ENCODE results near the gene TRIM21.
"Not testable (repeated sequence)": the region's sequence is repeated elsewhere in the genome, so short reads cannot be mapped to it uniquely, and the experiment has no call there.

TRIM21 gene

GRCh38 chr11:4393209-4393857 is at the start of gene TRIM21:
Gene TRIM21 (minus strand): TSS chr11:4393702. CDS start chr11:4390409, 3,293 bp downstream.
- in situ Hi-C loops (cut with MboI; ENCODE audit: low sequenced_read_pairs): no loop called here

GRCh38 chr11:4441515-4441914 is 48.0 kb upstream of the TRIM21 start:
- in situ Hi-C loops (cut with MboI; ENCODE audit: low sequenced_read_pairs): no loop called here

DNA sequence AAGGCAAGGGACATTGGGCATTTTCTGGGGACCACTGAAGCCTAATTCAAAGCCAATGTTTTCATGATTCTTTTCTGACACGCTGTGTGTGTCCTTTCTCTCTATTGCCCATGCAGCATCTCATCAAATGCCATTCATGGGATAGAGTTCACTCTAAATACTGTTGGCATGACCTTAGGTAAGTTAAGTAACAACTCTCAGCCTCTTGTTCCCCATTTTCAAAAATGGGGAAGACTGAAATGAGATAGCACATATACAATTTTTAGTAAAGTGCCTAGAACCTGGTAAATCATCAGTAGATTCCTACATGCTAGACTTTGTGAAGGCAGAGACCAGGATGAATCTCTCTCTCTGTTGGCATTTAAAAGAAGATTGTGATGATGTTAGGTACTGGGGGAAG is 42.9 kb upstream of the TRIM21 start:
- in situ Hi-C loops (cut with MboI; ENCODE audit: low sequenced_read_pairs): no loop called here

DNA sequence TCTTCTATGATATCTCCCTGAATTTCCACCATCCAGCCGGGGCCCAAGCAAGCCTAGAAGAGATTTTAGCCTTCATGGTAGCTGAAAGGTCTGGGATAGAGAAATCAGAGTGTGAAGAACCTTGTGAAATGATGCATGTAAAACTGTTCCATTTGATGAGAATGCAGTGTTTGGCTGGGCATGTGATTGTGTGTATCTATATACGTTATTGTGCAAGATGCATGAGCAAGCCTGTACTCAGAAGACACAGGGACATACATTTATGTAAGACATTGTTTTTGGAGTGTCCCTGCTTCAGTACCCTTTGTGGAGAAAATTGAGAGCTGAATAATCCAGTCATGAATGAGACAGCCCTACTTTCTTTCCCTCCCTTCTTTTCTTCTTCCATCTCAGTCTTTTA is 40.4 kb upstream of the TRIM21 start:
- in situ Hi-C loops (cut with MboI; ENCODE audit: low sequenced_read_pairs): no loop called here

DNA sequence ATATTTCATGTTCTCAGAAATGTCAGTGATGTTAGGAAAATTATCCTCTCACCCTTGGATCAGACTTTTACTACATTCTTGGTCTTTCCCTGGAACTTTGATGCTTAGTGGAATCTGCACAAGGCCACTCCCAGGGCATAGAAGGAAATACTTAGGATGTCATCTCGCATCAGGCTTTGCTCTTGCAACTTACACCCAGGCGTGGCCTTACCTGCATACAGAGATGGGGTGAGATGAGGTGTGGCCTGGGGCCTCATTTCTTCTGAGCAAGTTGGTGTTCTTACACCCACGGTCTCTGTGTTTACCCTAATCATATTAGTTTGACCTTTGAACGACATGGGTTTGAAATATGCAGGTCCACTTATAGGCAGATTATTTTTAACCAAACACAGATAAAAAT is 36.5 kb upstream of the TRIM21 start:
- in situ Hi-C loops (cut with MboI; ENCODE audit: low sequenced_read_pairs): no loop called here

DNA sequence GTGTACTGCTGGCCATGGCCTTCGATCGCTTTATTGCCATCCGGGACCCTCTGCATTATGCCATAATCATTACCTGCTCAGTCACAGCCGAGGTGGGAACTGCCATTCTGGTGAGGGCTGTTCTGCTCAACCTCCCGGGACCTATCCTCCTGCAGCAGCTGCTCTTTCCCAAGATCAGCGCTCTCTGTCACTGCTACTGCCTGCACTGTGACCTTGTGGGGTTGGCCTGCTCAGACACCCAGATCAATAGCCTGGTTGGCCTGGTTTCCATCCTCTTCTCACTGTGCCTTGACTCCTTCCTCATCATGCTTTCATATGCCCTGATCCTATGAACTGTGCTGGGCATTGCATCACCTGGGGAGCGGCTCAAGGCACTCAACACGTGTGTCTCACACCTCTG is 24.9 kb upstream of the TRIM21 start:
- in situ Hi-C loops (cut with MboI; ENCODE audit: low sequenced_read_pairs): no loop called here

DNA sequence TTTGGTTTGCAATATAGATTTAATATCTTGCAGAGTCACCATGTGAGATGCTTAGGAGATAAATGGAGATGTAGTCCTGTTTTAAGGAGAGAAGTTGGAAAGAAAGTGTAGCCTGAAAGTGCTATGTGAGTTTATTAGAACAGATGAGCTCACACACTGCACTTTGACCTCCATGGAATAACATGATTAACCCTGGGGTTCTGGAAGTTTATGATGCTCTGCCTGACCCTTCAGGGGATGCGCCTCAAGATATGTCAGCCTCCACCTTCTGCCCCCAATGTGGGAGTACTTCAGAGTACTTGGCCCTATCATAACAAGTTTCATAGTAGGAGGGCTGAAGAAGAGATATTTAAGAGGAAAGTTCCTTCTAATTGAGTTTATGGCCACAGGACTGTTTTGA is 23.3 kb upstream of the TRIM21 start:
- in situ Hi-C loops (cut with MboI; ENCODE audit: low sequenced_read_pairs): no loop called here

DNA sequence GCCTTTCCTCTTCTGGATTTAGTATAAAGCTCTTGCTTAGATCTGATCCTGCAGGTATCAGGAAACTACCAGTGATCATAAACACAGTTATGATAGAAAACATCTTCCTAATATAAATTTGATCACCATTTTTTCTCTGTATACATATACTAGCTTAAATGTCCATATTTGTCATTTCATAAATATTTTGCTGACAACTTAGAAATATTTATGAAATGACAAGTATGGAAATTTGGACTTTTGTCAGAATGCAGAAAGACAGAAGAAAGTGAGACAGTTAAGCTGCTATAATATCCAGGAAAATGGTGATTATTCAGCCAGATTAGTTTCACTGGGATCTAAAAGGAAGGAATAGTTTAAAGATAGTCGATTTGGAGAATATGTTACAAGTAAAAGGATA is 22.8 kb upstream of the TRIM21 start:
- in situ Hi-C loops (cut with MboI; ENCODE audit: low sequenced_read_pairs): no loop called here

GRCh38 chr11:4406206-4406605 is 12.7 kb upstream of the TRIM21 start:
- in situ Hi-C loops (cut with MboI; ENCODE audit: low sequenced_read_pairs): not testable (repeated sequence)

GRCh38 chr11:4393858-4394223 is 339 bp upstream of the TRIM21 start:
- in situ Hi-C loops (cut with MboI; ENCODE audit: low sequenced_read_pairs): no loop called here

DNA sequence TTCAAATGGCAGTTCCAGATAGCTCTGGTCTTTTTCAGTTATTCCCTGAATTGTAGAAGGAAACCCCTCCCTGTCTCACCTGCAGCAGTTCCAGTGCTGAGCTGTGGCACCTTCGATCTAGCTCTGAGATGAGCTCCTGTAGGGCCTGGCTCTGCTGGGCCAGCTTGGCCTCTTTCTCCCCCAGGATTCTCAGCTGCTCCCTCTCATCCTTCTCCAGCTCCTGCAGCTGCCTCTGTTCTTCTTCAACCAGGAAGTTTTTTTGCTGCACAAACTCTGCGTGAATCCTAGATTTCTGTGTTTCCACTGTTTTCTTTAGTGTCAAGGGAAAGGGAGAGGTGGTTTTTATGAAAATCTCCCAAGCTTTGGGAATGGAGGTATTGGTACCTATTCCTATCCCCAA is 5.3 kb downstream of the TRIM21 start:
- in situ Hi-C loops (cut with MboI; ENCODE audit: low sequenced_read_pairs): no loop called here

DNA sequence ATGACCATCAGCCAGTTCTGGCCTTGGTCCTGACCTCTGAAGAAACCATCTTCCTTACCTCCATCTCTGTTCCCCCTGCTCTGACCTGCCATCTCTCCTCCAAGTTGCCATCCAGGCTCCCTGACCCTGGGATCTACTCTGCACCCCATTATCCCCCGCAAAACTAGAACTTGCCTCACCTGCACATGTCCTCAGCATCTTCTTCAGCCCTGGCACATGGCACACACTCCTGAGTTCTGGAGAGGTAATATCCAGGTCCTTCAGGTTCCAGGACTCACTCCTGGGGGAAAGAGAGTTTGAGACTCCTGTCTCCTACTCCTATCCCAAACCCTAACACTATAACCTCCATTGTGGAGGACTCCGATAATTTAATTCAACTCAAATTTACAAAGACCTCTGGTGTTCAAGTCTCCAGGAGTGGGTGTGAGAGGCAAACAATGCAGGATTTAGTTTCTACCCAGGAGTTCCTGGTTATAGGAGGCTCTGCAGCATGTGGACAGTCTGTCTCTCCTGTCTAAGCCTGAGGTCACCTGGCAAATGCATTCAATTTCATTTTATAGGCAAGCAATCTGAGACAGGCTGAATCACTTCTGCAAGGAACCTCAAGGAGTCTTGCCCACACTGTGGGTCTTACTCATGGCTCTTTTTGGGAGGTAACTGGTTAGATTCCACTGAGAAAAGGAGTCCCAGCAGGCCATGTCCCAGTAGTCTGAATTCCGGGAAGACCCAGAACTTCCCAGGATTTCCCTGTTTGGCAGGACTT is 7.3 kb downstream of the TRIM21 start:
- in situ Hi-C loops (cut with MboI; ENCODE audit: low sequenced_read_pairs): no loop called here

GRCh38 chr11:4381901-4382300 is 11.6 kb downstream of the TRIM21 start:
- in situ Hi-C loops (cut with MboI; ENCODE audit: low sequenced_read_pairs): no loop called here

- in situ Hi-C loops (cut with MboI; ENCODE audit: low sequenced_read_pairs): no loop called here
Measured at GRCh38 chr11:4375431-4376140, 17.9 kb downstream of the TRIM21 start.

- in situ Hi-C loops (cut with MboI; ENCODE audit: low sequenced_read_pairs): no loop called here
Measured at GRCh38 chr11:4370166-4370565, 23.3 kb downstream of the TRIM21 start.

DNA sequence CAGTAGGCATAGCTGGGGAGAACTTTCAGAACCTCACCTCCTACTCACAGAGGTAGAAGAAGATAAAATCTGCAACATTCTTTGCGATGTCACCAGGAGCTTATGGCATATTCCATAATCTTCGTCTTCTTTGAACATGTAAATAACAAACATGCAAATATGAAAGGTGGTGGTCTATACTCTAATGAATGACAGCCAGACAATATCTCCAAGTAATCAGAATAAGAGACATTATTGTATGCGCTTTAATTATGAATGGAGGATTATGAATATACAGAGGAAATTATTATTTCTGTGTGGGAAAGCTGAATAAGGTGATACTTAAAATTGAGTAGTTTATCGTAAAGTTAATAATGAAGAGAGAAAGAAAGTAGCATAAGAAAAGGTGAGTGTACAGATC is 25.2 kb downstream of the TRIM21 start, which contains the start of gene OR52B4:
OR52B4 (minus strand) TSS at position 101 of the 400 bp plus-strand sequence; CDS start at position 10, 91 bp downstream.
- in situ Hi-C loops (cut with MboI; ENCODE audit: low sequenced_read_pairs): no loop called here

DNA sequence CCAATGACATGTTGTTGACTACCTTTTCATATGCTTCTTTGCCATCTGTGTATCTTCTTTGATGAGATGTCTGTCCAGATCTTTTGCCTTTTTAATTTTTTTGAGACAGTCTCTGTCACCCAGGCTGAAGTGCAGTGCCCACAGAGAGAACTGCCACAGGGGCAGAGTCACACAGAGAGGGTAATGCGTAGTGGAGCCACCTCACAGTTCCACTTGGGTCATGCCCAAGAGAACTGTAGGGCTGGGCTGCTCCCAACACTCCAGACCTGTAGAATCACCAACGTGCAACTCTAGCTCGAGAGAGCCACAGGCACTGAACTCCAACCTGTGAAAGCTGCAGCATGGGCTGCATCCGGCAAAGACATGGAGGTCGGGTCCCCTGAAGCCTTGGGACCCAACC is 45.4 kb downstream of the TRIM21 start:
- in situ Hi-C loops (cut with MboI; ENCODE audit: low sequenced_read_pairs): not testable (repeated sequence)

- in situ Hi-C loops (cut with MboI; ENCODE audit: low sequenced_read_pairs): not testable (repeated sequence)
Measured at GRCh38 chr11:4345366-4345765, 48.1 kb downstream of the TRIM21 start.
